ENCODE measurements around the gene DTX1.
A peak's percentile ranks its signal among the peaks of the same experiment; 100 is the strongest.

DTX1 gene

GRCh38 chr12:113056631-113057488 lies at the start of gene DTX1:
Gene DTX1 (plus strand): TSS chr12:113056730. CDS start chr12:113058193, 1,463 bp downstream.
- H3K27ac ChIP-seq (ENCODE audit: low read depth, low read length) = no peak within 1 kb of the TSS
- no peaks in the 10 kb centered on the region for H3K36me3 ChIP-seq (ENCODE audit: control insufficient read depth, insufficient read depth, low read length)
- H3K9ac ChIP-seq (ENCODE audit: low read length) = no peak within 1 kb of the TSS
- peak within 1 kb of the TSS; percentile 49 for H3K4me3 ChIP-seq (ENCODE audit: low read length)
- H3K4me1 ChIP-seq (ENCODE audit: control insufficient read depth, insufficient read depth, low read length) = no peaks in the 10 kb centered on the region
- peaks cover 20% of the 10 kb centered on the region for H3K27me3 ChIP-seq (ENCODE audit: control insufficient read depth, insufficient read depth, low read length)

GRCh38 chr12:113007166-113007565 lies 49.4 kb upstream of the DTX1 start:
- H3K4me3 ChIP-seq (ENCODE audit: low read length) = no peak overlapping the region
- no peaks in the 10 kb centered on the region for H3K4me1 ChIP-seq (ENCODE audit: control insufficient read depth, insufficient read depth, low read length)
- H3K27me3 ChIP-seq (ENCODE audit: control insufficient read depth, insufficient read depth, low read length) = no peaks in the 10 kb centered on the region
- no peak overlapping the region for H3K27ac ChIP-seq (ENCODE audit: low read depth, low read length)
- no peak overlapping the region for H3K9ac ChIP-seq (ENCODE audit: low read length)
- H3K36me3 ChIP-seq (ENCODE audit: control insufficient read depth, insufficient read depth, low read length) = peaks cover 10% of the 10 kb centered on the region

- Histone ChIP-seq H3K27me3 (ENCODE audit: control insufficient read depth, insufficient read depth, low read length) (no peaks in the 10 kb centered on the region), H3K27ac (ENCODE audit: low read depth, low read length) (no peak overlapping the region), H3K9ac (ENCODE audit: low read length) (no peak overlapping the region), H3K4me1 (ENCODE audit: control insufficient read depth, insufficient read depth, low read length) (no peaks in the 10 kb centered on the region), H3K36me3 (ENCODE audit: control insufficient read depth, insufficient read depth, low read length) (peaks cover 10% of the 10 kb centered on the region), H3K4me3 (ENCODE audit: low read length) (no peak overlapping the region)
These were observed 45.8 kb upstream of the DTX1 start for GRCh38 chr12:113010701-113011100.

GRCh38 chr12:113014565-113014964 lies 42.0 kb upstream of the DTX1 start:
- Histone ChIP-seq H3K27me3 (ENCODE audit: control insufficient read depth, insufficient read depth, low read length) (no peaks in the 10 kb centered on the region), H3K9ac (ENCODE audit: low read length) (no peak overlapping the region), H3K4me1 (ENCODE audit: control insufficient read depth, insufficient read depth, low read length) (no peaks in the 10 kb centered on the region), H3K36me3 (ENCODE audit: control insufficient read depth, insufficient read depth, low read length) (peaks cover 6% of the 10 kb centered on the region), H3K4me3 (ENCODE audit: low read length) (no peak overlapping the region), H3K27ac (ENCODE audit: low read depth, low read length) (no peak overlapping the region)

GRCh38 chr12:113016796-113017195 lies 39.7 kb upstream of the DTX1 start:
- H3K27ac ChIP-seq (ENCODE audit: low read depth, low read length) = no peak overlapping the region
- no peaks in the 10 kb centered on the region for H3K4me1 ChIP-seq (ENCODE audit: control insufficient read depth, insufficient read depth, low read length)
- no peak overlapping the region for H3K4me3 ChIP-seq (ENCODE audit: low read length)
- no peaks in the 10 kb centered on the region for H3K36me3 ChIP-seq (ENCODE audit: control insufficient read depth, insufficient read depth, low read length)
- no peaks in the 10 kb centered on the region for H3K27me3 ChIP-seq (ENCODE audit: control insufficient read depth, insufficient read depth, low read length)
- H3K9ac ChIP-seq (ENCODE audit: low read length) = no peak overlapping the region

- Histone ChIP-seq H3K4me1 (ENCODE audit: control insufficient read depth, insufficient read depth, low read length) (no peaks in the 10 kb centered on the region), H3K9ac (ENCODE audit: low read length) (no peak overlapping the region), H3K27ac (ENCODE audit: low read depth, low read length) (no peak overlapping the region), H3K27me3 (ENCODE audit: control insufficient read depth, insufficient read depth, low read length) (no peaks in the 10 kb centered on the region), H3K36me3 (ENCODE audit: control insufficient read depth, insufficient read depth, low read length) (no peaks in the 10 kb centered on the region), H3K4me3 (ENCODE audit: low read length) (no peak overlapping the region)
These were observed 37.5 kb upstream of the DTX1 start for GRCh38 chr12:113019025-113019424.

- no peak overlapping the region for H3K9ac ChIP-seq (ENCODE audit: low read length)
- H3K27ac ChIP-seq (ENCODE audit: low read depth, low read length) = no peak overlapping the region
- H3K4me3 ChIP-seq (ENCODE audit: low read length) = no peak overlapping the region
- no peaks in the 10 kb centered on the region for H3K36me3 ChIP-seq (ENCODE audit: control insufficient read depth, insufficient read depth, low read length)
- no peaks in the 10 kb centered on the region for H3K27me3 ChIP-seq (ENCODE audit: control insufficient read depth, insufficient read depth, low read length)
- H3K4me1 ChIP-seq (ENCODE audit: control insufficient read depth, insufficient read depth, low read length) = no peaks in the 10 kb centered on the region
These were observed 35.0 kb upstream of the DTX1 start for GRCh38 chr12:113021500-113021899.

GRCh38 chr12:113022563-113023297 lies 33.8 kb upstream of the DTX1 start:
- Histone ChIP-seq H3K9ac (ENCODE audit: low read length) (no peak overlapping the region), H3K36me3 (ENCODE audit: control insufficient read depth, insufficient read depth, low read length) (no peaks in the 10 kb centered on the region), H3K4me1 (ENCODE audit: control insufficient read depth, insufficient read depth, low read length) (no peaks in the 10 kb centered on the region), H3K27ac (ENCODE audit: low read depth, low read length) (no peak overlapping the region), H3K4me3 (ENCODE audit: low read length) (no peak overlapping the region), H3K27me3 (ENCODE audit: control insufficient read depth, insufficient read depth, low read length) (no peaks in the 10 kb centered on the region)

GRCh38 chr12:113027726-113028125 lies 28.8 kb upstream of the DTX1 start:
- Histone ChIP-seq H3K36me3 (ENCODE audit: control insufficient read depth, insufficient read depth, low read length) (no peaks in the 10 kb centered on the region), H3K4me3 (ENCODE audit: low read length) (no peak overlapping the region), H3K4me1 (ENCODE audit: control insufficient read depth, insufficient read depth, low read length) (no peaks in the 10 kb centered on the region), H3K9ac (ENCODE audit: low read length) (no peak overlapping the region), H3K27me3 (ENCODE audit: control insufficient read depth, insufficient read depth, low read length) (no peaks in the 10 kb centered on the region), H3K27ac (ENCODE audit: low read depth, low read length) (no peak overlapping the region)

- H3K27ac ChIP-seq (ENCODE audit: low read depth, low read length) = no peak overlapping the region
- no peak overlapping the region for H3K9ac ChIP-seq (ENCODE audit: low read length)
- no peaks in the 10 kb centered on the region for H3K27me3 ChIP-seq (ENCODE audit: control insufficient read depth, insufficient read depth, low read length)
- H3K4me1 ChIP-seq (ENCODE audit: control insufficient read depth, insufficient read depth, low read length) = no peaks in the 10 kb centered on the region
- no peak overlapping the region for H3K4me3 ChIP-seq (ENCODE audit: low read length)
- H3K36me3 ChIP-seq (ENCODE audit: control insufficient read depth, insufficient read depth, low read length) = no peaks in the 10 kb centered on the region
These were observed 25.5 kb upstream of the DTX1 start for GRCh38 chr12:113030875-113031525.

- no peaks in the 10 kb centered on the region for H3K4me1 ChIP-seq (ENCODE audit: control insufficient read depth, insufficient read depth, low read length)
- no peak overlapping the region for H3K9ac ChIP-seq (ENCODE audit: low read length)
- H3K36me3 ChIP-seq (ENCODE audit: control insufficient read depth, insufficient read depth, low read length) = no peaks in the 10 kb centered on the region
- H3K27me3 ChIP-seq (ENCODE audit: control insufficient read depth, insufficient read depth, low read length) = no peaks in the 10 kb centered on the region
- no peak overlapping the region for H3K27ac ChIP-seq (ENCODE audit: low read depth, low read length)
- H3K4me3 ChIP-seq (ENCODE audit: low read length) = no peak overlapping the region
These were observed 16.6 kb upstream of the DTX1 start for GRCh38 chr12:113039911-113040445.

- H3K9ac ChIP-seq (ENCODE audit: low read length) = no peak overlapping the region
- H3K27me3 ChIP-seq (ENCODE audit: control insufficient read depth, insufficient read depth, low read length) = no peaks in the 10 kb centered on the region
- H3K27ac ChIP-seq (ENCODE audit: low read depth, low read length) = no peak overlapping the region
- H3K36me3 ChIP-seq (ENCODE audit: control insufficient read depth, insufficient read depth, low read length) = no peaks in the 10 kb centered on the region
- no peaks in the 10 kb centered on the region for H3K4me1 ChIP-seq (ENCODE audit: control insufficient read depth, insufficient read depth, low read length)
- no peak overlapping the region for H3K4me3 ChIP-seq (ENCODE audit: low read length)
These were observed 15.8 kb upstream of the DTX1 start for GRCh38 chr12:113040722-113041171.

Measured in rectal smooth muscle tissue (tissue), 1 donor.